PC-9 (cell line): Measurements from ENCODE around the gene PLB1.

Experiments used
- EZH2 ChIP-seq: fragments of 200-600 bp; sonication (generic); IDR thresholded peaks from 2 replicates; pipeline ENCODE4 v1.8.0; 2017; ENCODE audit warnings: antibody characterized with exemption, low read depth
- TF ChIP-seq, protein P1 (sequence below): fragments of 200-600 bp; sonication (generic); conservative IDR thresholded peaks from 2 replicates; pipeline ENCODE4 v1.6.1; 2017; ENCODE audit warnings: mixed run types, antibody characterized with exemption, mild to moderate bottlenecking, moderate library complexity

DNA sequence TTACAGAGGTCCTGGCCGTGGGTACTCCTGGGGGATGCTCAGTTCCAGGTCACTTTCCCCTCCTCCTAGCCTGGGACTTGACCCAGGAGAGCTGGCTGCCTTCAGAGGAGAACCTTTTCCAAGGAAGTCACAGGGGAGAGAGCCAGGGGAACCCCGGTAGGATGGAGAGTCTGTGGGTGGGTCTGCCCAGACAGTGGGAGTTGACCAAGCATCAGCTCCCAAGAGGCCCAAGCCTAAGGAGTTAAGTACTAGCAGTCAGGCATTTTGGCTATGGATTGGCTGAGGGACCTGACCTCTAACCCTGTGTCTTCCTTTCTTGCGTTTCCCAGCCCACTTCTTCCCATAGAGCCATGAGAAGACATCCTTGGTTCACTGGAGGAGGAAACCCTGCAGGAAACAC is 48.8 kb upstream of the PLB1 start:
- TF ChIP-seq, protein P1, sequence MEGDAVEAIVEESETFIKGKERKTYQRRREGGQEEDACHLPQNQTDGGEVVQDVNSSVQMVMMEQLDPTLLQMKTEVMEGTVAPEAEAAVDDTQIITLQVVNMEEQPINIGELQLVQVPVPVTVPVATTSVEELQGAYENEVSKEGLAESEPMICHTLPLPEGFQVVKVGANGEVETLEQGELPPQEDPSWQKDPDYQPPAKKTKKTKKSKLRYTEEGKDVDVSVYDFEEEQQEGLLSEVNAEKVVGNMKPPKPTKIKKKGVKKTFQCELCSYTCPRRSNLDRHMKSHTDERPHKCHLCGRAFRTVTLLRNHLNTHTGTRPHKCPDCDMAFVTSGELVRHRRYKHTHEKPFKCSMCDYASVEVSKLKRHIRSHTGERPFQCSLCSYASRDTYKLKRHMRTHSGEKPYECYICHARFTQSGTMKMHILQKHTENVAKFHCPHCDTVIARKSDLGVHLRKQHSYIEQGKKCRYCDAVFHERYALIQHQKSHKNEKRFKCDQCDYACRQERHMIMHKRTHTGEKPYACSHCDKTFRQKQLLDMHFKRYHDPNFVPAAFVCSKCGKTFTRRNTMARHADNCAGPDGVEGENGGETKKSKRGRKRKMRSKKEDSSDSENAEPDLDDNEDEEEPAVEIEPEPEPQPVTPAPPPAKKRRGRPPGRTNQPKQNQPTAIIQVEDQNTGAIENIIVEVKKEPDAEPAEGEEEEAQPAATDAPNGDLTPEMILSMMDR, result no peak
- TF ChIP-seq EZH2, result no peak
